DMS53 treated with DMSO at 0.1 percent for 48 hours (cell line): Measurements from ENCODE around the gene GRXCR2.
A peak's percentile ranks its signal among the peaks of the same experiment; 100 is the strongest.
"Not testable (repeated sequence)": the region's sequence is repeated elsewhere in the genome, so short reads cannot be mapped to it uniquely, and the experiment has no call there.

Experiments
- DNase-seq: peaks from one replicate; lab custom pipeline; 2025; ENCODE audit not compliant: unreplicated experiment; lab: John Stamatoyannopoulos, UW

Gene GRXCR2

GRCh38 chr5:145887217-145887616, 14.4 kb upstream of the GRXCR2 start:
- DNase-seq, result no peak

- DNase-seq, result no peak
Observed at GRCh38 chr5:145874765-145875164, 2.0 kb upstream of the GRXCR2 start.

- no peak for DNase-seq
Observed at GRCh38 chr5:145872486-145872885, 328 bp downstream of the GRXCR2 start.

GRCh38 chr5:145869753-145870152, 3.1 kb downstream of the GRXCR2 start:
- no peak for DNase-seq

DNA sequence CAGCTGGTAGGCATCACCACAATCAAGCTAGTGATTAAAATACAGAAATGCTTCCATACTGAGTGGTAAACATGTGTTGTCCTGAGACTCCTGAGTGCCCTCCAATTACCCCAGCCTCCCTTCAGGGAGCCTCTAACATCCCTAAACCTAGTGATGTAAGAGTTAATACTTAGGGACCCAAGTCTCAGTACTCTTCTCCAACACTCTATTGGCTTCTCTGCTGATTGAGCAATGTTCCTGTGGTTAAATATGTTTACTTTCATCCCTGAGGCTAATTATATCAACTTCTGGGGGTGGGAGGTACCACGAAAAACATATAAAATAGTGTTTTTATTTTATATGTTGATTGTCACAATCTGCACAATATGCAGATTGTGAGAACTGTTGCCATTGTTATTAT, 5.0 kb downstream of the GRXCR2 start:
- no peak for DNase-seq

GRCh38 chr5:145864432-145864831, 8.4 kb downstream of the GRXCR2 start:
- DNase-seq, result not testable (repeated sequence)

DNA sequence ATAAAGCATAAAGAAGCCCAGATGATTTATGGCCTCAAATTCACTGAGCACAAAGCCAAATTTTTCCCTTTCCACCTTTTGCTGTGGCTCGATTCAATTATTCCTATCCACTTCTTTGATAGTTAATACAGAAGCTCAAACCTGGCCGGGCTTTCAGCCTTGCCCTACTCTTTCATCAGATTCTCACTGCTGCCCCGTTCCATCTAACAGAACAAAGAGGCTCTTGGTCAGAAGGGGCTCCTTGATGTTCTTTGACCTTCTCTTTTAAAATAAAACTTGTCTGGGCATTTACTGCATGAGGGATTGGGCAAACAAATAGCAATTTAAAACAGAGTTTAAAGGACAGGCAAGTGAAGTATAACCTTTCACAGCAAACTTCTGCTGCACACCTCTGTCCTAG, 9.8 kb downstream of the GRXCR2 start:
- DNase-seq, result no peak

- no peak for DNase-seq
Observed at GRCh38 chr5:145859897-145860296, 12.9 kb downstream of the GRXCR2 start.

DNA sequence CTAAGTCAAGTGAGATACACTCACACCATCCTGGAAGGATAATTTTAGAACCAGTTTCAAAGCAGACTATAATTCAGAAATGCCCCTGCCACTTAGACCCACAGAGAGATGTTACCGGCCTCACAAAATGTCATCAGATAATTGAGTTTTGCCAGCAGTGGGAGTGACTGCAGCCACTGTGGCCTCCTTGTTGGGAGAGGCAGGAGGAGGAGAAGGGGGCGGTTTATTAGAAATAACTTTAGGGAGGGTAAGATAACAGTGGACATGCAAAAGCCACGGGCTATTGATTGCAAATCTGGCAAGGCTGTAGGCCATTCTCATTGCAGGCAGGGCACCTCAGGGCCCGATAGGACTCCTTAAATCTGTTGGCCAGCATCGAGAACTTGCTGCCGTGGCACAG, 13.4 kb downstream of the GRXCR2 start:
- no peak for DNase-seq

DNA sequence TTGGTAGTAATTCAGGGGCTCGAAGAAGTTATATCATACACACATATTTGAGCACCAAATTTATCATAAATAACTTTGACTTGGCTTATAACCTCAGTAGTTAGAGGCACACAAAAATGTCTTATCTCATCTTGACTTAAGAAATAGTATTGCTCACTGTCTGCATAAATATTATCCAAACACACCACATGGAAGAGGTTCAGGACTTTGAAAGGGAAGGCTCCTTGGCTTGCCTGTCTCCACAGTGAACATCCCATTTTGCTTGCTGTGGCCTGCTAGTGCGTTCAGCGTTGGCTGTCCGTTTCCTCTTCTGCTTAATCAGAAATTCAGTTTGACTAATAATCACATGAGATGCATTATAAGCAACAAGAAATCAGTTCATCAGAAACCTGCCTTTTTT, 13.9 kb downstream of the GRXCR2 start:
- no peak for DNase-seq

DNA sequence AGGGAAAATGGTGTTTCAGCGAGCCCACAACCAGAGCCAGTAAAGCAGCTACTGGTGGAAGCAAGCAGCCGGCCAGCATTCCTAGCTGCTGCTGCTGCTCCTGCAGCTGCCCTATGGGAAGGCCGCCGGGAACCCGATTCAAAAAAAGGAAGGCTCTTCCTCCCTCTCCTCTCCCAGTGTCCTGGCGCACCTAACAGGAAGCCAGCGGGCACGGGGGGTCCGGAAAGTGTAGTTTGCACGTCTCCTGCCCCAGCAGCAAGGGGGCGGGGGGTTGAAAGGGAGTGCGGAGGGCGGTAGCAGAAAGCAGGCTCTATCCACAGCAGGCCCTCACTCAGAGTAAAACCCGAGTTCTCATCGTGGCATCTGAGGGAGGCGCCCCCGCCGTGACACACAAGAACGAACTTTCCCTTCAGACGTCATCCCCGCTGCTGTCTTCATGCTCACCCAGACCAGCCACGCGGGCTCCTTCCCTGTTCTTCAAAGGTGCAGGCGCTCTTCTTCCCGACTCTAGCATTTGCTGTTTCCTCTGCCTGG, 16.5 kb downstream of the GRXCR2 start:
- peak; percentile 57 for DNase-seq

- DNase-seq, result no peak
Observed at GRCh38 chr5:145855763-145856267, 17.0 kb downstream of the GRXCR2 start.

DNA sequence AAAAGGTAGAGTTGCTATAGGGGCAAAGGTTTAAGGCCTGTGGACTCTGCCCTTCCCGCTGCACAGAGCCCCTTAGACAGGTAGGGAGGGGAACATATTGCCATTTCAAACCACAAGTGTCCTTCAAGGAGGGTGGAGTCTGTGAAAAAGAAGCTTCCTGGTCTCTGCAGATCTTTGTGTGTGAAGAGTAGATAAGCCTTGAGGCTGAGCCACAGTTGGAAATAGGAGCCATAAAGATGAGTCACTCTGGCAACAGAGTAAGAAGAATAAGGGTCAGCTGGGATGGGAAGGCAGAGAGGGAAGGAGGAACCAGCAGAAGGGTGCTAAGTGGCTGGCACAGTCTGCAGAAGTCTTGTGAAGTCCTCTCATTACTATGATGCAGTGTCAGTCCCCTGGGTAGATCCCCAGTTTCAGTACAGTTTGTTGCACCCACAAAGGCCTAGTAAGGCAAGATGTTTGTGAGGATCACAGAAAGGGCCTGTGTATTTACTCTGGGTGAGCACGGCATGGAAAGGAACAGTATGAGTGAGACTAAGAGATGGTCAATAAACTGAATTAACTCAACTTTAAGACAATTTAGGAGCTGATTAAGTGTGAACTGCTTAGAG, 18.1 kb downstream of the GRXCR2 start:
- DNase-seq, result peak; percentile 79

DNA sequence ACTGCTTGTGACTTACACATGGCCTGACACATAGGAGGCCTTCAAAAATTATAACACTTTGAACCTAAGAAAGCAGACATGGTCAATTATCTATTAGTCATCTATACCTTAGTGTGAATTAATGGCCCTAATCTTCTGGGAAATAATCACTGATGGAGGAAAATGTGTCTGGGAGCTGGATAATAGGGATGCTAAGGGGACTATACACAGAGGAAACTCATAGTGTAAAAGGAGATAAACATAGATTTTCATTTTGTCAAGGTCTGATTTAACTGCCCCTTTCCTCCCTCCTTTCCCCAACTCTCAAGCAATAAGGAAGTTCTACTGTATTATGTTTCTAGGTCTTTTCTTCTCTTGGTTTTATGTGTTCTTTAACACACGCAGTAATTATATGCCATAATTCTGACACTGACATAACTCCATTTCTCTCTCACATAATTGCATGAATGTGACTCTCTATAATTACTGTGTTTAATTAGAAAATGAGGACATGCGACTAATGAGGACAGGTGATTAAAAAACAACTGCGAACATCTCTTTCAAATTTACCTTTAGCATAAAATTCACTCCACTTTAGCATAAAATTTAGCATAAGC, 18.9 kb downstream of the GRXCR2 start:
- no peak for DNase-seq

DNA sequence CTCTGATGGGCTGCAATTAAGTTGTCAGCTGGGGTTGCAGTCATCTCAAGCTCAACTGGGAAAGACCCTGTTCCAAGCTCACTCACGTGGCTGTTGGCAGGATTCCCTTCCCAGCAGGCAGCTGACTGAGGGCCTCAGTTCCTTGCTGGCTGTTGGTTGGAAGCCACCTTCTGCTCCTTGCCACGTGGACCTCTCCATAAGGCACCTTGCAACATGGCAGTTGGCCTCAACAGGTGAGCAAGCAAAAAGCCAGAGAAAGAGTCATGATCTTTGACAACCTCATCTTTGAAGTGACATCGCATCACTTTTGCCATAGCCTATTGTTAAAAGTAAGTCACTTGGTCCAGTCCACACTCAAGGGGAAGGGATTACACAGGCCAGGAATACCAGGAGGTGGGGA, 19.8 kb downstream of the GRXCR2 start:
- no peak for DNase-seq

DNA sequence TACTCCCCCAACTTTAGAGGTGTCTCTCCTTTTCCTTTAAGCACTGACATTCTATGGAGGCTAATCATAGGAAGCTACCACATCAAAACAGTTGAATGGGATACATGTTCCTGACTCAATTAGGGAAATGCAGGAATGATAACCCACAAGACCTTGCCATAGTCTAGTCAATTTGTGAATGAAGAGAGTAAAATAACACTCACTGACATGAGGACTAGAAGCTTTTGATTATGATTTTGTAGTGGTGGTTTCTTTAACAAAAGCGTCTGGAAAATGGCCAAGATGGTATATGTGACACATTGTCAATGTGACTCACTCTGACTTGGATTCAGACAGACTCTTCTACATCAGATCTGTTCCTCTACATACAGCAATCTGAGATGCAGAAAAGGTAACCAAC, 24.0 kb downstream of the GRXCR2 start:
- DNase-seq, result no peak

DNA sequence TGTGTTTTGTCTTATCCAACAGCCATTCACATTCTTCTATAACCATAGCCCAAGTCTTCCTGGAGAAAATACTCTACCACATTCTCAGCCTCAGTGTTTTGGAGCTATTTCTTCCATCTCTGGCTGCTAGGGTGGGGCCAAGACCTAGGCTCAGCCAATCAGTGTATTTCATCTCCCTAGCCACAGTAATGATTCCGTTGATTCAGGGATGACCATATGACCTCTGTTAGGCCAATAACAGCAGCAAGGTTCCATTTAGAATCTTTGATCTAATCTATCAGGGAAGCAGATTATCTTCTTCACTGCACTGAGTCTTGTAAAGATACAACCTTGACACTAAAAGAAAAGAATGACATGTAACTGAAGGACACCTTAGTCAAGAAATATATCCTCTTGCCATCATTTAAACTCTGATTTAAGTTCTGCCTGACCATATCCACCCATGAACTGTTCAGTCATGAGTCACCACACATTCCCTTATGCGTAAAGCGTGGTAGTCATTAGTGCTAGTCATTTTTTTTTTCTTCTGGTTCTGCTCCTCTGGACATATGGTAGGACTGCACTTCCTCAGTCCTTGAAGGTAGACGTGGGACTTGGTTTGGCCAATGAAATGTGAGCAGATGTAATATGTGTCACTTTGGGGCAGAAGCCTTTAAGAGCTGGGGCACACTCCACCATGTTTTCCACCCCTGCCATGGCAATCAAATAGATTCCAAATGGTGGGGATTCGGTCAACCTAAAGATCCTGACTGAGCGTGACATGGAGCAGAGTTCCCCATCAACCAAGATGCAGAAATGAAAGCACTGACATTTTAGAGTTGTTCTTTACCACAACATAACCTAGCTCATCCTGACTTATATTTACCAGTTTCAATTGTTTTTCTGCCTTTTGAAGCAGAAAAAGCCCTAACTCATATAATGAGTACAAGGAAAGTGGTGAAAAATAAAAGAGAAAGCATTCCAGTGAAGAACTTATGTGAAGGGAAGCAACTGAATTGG, 25.0 kb downstream of the GRXCR2 start:
- DNase-seq, result no peak

DNA sequence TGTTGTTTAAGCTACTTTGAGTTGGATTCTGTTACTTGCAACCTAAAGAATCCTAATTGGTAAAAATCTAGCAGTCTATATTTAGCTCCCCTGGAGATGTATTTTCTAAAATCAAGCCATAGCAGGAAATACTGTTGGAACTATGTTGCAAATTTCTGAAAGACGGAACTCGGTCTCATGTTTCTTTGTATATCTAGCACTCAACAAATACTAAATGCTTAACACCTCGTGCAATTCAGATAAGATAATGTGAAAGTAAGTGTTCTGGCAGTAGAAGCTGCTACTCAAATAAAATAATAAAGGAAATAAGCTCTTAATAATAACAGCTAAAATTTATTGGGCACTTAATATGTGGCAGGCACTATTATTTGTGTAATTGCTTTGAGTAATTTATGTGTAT, 26.7 kb downstream of the GRXCR2 start:
- DNase-seq, result no peak

GRCh38 chr5:145841299-145841698, 31.5 kb downstream of the GRXCR2 start:
- DNase-seq, result no peak

DNA sequence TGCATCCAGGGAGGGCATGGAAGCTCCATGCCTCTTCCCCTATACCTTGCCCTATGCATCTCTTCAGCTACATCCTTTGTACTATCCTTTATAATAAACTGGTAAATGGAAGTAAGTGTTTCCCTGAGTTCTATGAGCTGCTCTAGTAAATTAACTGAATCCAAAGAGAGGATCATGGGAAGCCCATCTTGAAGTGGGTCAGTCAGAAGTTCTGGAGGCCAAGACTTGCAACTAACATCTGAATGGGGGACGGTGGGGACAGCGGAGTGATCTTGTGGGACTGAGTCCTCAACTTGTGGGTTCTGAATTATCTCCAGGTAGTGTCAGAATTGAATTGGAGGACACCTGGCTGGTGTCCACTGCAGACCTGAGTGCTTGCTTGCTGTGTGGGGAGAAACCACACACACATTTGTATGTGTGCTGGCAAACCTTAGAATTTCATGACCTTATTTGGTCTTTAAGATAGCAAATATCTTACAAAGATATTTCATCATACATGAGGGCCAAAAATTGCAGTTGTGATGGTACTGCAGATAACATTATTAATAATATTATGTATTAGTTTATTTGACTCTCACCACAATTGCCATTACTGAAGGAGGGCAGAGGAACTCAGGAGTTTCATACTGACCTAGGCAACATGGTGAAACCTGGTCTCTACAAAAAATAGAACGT, 32.2 kb downstream of the GRXCR2 start:
- no peak for DNase-seq

DNA sequence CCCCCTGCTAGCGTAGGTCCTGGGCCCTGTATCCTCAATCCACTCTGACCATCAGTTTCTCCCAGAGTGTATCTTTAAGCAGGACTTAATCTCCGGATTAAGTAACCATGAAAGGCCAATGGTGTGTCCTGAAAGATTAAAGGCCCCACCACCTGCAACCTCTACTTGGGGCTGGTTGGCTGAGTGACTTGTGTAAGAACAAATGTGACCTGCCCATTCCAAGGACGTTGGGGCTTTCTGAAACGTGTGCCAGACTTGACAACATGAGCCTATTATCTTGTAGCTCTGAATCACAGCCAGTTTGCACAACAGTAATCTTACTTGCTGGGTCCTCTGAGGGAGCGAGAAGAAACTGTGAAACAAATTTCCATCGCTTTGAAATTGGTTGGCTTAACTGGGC, 34.5 kb downstream of the GRXCR2 start:
- no peak for DNase-seq
